ENCODE data around the gene NKIRAS2.
"Not testable (repeated sequence)": the region's sequence is repeated elsewhere in the genome, so short reads cannot be mapped to it uniquely, and the experiment has no call there.

The NKIRAS2 gene

DNA sequence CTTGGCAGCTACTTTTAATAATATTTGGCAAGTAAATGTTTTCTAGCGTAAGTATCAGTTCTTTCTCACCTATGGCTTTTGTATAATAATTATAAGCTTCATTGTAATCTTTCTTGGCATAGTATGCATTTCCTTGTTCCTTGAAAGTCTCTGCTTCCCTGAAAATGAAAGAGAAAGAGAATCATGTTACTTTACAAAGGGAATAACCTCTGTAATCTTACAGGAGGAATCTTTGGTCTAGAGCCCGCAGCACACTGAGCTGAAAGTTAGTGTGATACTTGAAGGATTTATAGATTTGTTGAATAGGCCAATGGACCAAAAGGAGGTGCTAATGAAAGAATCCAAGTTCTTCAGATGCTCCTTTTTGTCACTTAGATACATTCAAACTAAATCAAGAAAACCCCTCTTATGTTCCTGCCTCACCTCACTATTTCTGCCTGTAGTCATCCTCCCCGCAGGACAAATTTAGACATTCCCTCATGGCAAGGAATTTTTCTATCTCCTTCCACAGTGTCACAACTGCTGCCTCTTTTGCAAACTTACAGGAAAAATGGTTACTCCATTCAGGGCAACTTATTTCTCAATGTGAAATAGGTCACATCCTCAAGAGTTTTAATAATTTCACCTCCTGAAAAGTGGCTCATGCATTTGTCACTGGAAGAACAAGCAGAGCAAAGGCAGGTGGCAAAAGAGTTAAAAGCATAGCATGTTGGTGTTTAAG, 19.3 kb upstream of the NKIRAS2 start:
- H3K27ac ChIP-seq: no peak overlapping the region
- TF ChIP-seq, protein P1, sequence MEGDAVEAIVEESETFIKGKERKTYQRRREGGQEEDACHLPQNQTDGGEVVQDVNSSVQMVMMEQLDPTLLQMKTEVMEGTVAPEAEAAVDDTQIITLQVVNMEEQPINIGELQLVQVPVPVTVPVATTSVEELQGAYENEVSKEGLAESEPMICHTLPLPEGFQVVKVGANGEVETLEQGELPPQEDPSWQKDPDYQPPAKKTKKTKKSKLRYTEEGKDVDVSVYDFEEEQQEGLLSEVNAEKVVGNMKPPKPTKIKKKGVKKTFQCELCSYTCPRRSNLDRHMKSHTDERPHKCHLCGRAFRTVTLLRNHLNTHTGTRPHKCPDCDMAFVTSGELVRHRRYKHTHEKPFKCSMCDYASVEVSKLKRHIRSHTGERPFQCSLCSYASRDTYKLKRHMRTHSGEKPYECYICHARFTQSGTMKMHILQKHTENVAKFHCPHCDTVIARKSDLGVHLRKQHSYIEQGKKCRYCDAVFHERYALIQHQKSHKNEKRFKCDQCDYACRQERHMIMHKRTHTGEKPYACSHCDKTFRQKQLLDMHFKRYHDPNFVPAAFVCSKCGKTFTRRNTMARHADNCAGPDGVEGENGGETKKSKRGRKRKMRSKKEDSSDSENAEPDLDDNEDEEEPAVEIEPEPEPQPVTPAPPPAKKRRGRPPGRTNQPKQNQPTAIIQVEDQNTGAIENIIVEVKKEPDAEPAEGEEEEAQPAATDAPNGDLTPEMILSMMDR (conservative IDR thresholded peaks at IDR 0.05): no peak

DNA sequence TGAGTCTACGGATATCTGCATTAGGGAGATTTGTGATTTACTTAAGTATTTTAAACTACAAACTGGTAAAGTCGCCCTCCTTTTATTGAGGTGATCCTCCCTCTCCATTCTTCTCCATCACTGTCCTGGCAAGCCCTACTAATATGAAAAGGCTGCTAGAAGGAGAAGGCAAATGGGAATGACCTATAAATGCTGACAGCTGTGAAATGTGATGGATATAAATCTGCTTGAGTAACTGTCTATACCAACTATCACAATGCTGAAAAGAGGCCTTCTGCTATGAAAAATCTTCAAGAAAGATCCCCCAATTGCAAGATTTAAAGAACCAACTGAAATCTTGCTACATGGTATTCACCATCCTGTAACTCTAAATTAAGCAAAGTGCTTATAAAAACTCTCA, 18.2 kb upstream of the NKIRAS2 start:
- TF ChIP-seq, protein P1 (conservative IDR thresholded peaks at IDR 0.05): no peak
- no peak overlapping the region for H3K27ac ChIP-seq

DNA sequence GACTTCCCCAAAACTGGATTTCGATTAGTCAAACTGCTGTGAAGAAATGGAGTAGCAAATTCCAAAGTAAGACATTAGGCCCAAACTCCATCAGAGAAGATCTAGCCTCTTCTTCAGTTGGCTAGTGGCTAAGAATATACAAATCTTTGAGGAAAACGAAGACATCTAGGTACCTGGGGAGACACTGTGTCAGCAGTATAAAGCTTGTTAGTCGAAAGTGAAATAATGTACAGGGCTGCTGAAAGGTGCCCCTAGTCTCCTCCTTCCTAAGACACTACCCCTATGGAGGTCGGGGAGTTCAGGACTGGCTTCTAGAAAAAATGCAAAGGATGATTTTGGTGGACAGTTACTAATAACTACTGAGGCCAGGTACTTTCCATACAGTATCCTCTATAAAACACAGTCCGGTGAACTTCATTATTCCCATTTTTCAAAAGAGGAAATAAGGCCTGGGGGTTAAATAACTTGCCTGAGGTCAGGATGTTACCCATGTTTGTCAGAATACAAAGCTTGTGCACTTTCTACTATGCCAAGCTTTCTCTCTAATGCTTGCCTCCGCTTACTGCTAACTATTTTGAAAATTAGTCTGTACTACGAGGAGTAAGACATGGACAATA, 17.6 kb upstream of the NKIRAS2 start:
- no peak overlapping the region for H3K27ac ChIP-seq
- TF ChIP-seq, protein P1 (conservative IDR thresholded peaks at IDR 0.05): no peak

DNA sequence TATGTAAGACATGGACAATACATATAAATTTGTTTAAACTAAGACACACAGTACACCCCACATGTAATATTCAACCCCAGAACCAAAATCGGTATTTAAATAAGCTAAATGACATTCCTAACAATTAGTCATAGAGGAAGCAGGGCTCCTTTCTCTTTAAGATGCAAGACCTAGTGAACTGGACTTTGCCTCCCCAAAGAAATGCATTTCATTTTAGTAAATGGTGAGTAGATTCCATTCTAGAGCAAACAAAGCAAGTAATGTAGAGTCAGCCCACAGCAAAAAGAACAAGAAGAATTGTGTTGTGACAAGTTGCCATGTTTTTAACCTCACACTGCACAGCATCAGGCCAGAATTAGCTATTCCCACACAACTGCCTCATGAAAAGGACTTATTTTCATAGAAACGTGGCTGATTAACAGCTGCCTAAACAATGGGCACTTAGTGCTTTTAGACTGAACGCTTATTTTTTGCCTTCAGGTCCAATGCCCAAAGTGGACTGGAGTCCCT, 17.0 kb upstream of the NKIRAS2 start:
- TF ChIP-seq, protein P1 (conservative IDR thresholded peaks at IDR 0.05): no peak
- no peak overlapping the region for H3K27ac ChIP-seq

DNA sequence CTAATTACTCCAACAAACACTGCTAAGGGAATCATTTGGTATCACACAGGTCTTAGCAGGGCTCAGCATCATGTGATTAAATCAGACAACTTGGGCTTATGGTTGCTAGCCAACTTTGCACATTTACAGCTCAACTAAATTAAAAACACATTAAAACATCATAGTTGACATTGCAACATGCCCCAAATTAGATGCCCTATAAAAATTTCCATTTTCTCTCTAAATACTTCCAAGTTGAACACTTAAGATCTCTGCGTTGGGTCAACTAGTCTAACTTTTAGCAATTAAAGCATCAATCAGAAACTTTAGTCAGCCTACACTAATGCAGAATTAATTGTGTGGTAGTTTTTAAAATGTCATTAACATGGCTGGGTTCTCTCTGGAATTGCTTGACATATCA, 14.7 kb upstream of the NKIRAS2 start:
- no peak overlapping the region for H3K27ac ChIP-seq
- TF ChIP-seq, protein P1 (conservative IDR thresholded peaks at IDR 0.05): no peak

DNA sequence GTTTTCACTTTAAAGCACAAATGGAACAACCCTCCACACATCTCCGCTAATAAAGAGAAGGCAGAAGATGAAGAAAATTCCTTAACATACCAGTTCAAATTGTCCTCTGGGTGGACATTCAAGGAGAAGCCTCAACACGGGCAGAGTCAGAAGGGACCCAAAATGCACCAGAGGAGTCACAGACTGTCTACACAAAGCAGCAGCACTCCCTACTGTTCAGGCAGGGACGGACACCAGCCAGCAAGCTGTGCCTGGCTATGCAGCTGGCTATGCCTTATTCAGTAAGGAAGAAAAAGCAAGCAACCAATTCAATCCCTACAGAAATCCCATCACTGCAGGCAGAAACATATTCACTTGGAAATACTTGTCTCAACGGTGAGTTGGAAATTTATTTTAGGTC, 10.7 kb upstream of the NKIRAS2 start:
- H3K27ac ChIP-seq: no peak overlapping the region
- TF ChIP-seq, protein P1 (conservative IDR thresholded peaks at IDR 0.05): no peak

DNA sequence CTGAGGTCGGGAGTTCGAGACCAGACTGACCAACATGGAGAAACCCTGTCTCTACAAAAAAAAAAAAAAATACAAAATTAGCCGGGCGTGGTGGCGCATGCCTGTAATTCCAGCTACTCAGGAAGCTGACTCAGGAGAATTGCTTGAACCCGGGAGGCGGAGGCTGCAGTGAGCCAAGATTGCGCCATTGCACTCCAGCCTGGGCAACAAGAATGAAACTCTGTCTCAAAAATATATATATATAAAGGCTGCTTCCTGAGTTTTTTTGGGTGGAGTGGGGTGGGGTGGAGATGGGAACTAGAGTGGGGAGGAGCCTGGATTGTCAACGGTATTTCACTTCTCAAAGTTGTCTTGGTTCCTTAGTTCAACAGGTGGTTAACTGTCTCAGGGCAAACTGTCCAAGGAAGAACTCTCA, 9.6 kb upstream of the NKIRAS2 start:
- H3K27ac ChIP-seq: not testable (repeated sequence)

Data from VCaP (cell line).